ENCODE results near the gene HIRA.
A peak's percentile ranks its signal among the peaks of the same experiment; 100 is the strongest.

DNA sequence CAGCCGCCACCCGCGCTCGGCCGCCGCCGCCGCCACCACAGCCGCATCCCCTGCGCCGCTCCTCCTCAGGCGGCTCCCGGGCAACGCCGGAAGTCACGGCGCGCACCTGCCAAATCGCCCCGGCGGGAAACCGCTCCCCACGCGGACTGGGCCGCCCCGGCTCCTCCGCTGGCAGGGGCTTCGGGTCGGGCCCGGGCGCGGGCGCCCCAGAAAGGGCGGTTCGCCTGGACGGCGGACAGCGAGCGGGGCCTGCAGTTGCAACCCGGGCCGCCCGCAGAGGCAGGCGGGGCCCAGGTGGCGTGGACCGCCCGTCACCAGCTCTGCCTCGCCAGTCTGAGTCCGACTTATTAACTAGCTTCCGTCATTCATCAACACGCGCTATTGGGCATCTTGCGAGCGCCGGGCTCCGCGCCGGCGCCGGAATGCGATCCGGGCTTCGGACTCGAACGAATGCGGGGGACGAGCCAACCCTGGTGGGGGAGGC lies at the start of gene HIRA:
- TF ChIP-seq, protein P1, sequence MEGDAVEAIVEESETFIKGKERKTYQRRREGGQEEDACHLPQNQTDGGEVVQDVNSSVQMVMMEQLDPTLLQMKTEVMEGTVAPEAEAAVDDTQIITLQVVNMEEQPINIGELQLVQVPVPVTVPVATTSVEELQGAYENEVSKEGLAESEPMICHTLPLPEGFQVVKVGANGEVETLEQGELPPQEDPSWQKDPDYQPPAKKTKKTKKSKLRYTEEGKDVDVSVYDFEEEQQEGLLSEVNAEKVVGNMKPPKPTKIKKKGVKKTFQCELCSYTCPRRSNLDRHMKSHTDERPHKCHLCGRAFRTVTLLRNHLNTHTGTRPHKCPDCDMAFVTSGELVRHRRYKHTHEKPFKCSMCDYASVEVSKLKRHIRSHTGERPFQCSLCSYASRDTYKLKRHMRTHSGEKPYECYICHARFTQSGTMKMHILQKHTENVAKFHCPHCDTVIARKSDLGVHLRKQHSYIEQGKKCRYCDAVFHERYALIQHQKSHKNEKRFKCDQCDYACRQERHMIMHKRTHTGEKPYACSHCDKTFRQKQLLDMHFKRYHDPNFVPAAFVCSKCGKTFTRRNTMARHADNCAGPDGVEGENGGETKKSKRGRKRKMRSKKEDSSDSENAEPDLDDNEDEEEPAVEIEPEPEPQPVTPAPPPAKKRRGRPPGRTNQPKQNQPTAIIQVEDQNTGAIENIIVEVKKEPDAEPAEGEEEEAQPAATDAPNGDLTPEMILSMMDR (IDR thresholded peaks at IDR 0.05), result no peak
- peak; percentile 26 to 84 (median 50) for TF ChIP-seq POLR2AphosphoS5 (IDR thresholded peaks at IDR 0.05)
- no peak for TF ChIP-seq POLR2A (IDR thresholded peaks at IDR 0.05)
- TF ChIP-seq EP300 (IDR thresholded peaks at IDR 0.05), result no peak

Measured in stomach (tissue), 4 donors.